ENCODE data around the gene THAP4. TPM values are rescaled to one million over a fixed set of nuclear protein-coding genes. Genes with fewer than 3 reads are reported as not detected.

Gene THAP4
- polyA plus RNA-seq, 3 donors = 15.1 to 25.9 (median 16.3) TPM

DNA sequence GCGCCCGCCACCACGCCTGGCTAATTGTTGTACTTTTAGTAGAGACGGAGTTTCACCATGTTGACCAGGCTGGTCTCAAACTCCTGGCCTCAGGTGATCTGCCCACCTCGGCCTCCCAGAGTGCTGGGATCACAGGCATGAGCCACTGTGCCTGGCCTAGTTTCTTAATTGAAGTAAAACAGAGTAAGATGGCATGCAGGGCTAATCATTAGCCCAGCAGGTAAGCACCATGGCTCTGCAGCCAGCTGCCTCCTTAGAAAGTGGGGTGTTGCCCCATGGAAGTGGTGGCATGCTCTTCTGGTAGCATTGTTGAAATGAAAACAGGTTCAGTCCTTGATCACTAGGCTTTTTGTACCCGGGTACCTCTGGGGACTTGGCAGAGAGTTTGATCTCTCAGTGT, 13.0 kb upstream of the THAP4 start:
- H4K20me1 ChIP-seq (ENCODE audit: insufficient read depth, low read length) = peaks cover 68% of the 10 kb centered on the region
- no peak overlapping the region for H3K27ac Mint-ChIP-seq

DNA sequence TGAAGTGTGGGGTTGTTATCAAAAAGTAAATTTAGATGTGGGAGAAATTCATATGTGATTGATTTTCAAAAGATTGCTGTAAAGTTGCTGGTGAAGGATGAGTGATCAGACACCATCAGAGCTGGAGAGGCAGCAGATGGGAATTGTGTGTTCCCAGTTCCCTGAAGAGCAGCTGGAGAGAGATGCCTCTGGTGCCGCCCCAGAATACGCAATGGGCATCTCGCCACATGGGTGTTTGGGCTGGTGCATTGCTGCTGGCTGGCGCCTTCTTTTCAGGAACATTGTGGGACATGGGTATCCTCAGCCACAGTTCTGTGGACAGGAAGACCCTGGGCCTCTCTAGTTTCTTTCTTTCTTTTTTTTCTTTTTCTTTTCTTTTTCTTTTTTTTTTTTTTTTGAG, 12.4 kb upstream of the THAP4 start:
- Histone ChIP-seq H3K36me3 (replicated peaks in 1 of 2; ENCODE audit: control insufficient read depth in 1 of 2, insufficient read depth in 2 of 2, low read length in 2 of 2) (peaks cover 37 to 51% of the 10 kb centered on the region in 2 donors), H4K20me1 (ENCODE audit: insufficient read depth, low read length) (peaks cover 73% of the 10 kb centered on the region), H3K4me3 (replicated peaks in 1 of 3; ENCODE audit: low read depth in 2 of 3, low read length in 3 of 3) (no peak overlapping the region), H3K27ac (ENCODE audit: low read depth in 1 of 2, low read length in 2 of 2) (no peak overlapping the region), H3K4me2 (replicated peaks; ENCODE audit: extremely low read depth, low read length, poor library complexity, severe bottlenecking) (no peak overlapping the region), H3K9ac (ENCODE audit: insufficient read depth, low read length, poor library complexity, severe bottlenecking) (no peak overlapping the region), H3K79me2 (ENCODE audit: insufficient read depth, low read length) (peaks cover 64% of the 10 kb centered on the region), H3K4me1 (ENCODE audit: control insufficient read depth in 1 of 2, insufficient read depth in 2 of 2, low read length in 2 of 2) (no peaks in the 10 kb centered on the region), H3K27me3 (ENCODE audit: control insufficient read depth in 2 of 2, insufficient read depth in 2 of 2, low read length in 2 of 2) (no peaks in the 10 kb centered on the region), H3K9me3 (replicated peaks in 1 of 2; ENCODE audit: control insufficient read depth in 1 of 2, insufficient read depth in 1 of 2, low read length in 2 of 2) (no peaks in the 10 kb centered on the region), H2AFZ (ENCODE audit: insufficient read depth, low read depth, low read length, poor library complexity, severe bottlenecking) (no peak overlapping the region)
- intact Hi-C loops (cut with micrococcal nuclease) = no loop called here
- H3K27ac Mint-ChIP-seq = no peak overlapping the region
- 85% methylated on average over 3 of the region's 4 CpGs for WGBS (ENCODE audit: insufficient coverage)
- H3K4me3 Mint-ChIP-seq = no peak overlapping the region
- H3K9me3 Mint-ChIP-seq = no peaks in the 10 kb centered on the region
- TF ChIP-seq, protein P1, sequence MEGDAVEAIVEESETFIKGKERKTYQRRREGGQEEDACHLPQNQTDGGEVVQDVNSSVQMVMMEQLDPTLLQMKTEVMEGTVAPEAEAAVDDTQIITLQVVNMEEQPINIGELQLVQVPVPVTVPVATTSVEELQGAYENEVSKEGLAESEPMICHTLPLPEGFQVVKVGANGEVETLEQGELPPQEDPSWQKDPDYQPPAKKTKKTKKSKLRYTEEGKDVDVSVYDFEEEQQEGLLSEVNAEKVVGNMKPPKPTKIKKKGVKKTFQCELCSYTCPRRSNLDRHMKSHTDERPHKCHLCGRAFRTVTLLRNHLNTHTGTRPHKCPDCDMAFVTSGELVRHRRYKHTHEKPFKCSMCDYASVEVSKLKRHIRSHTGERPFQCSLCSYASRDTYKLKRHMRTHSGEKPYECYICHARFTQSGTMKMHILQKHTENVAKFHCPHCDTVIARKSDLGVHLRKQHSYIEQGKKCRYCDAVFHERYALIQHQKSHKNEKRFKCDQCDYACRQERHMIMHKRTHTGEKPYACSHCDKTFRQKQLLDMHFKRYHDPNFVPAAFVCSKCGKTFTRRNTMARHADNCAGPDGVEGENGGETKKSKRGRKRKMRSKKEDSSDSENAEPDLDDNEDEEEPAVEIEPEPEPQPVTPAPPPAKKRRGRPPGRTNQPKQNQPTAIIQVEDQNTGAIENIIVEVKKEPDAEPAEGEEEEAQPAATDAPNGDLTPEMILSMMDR (IDR thresholded peaks at IDR 0.05) = no peak
- no peak for DNase-seq
- peaks cover 48% of the 10 kb centered on the region in 2 donors for H3K36me3 Mint-ChIP-seq
- H3K27me3 Mint-ChIP-seq (ENCODE audit: low read depth in 3 of 3) = peaks cover 0 to 4% (median 3%) of the 10 kb centered on the region in 3 donors
- H3K4me1 Mint-ChIP-seq = no peaks in the 10 kb centered on the region

More for the DNA sequence above, 13.0 kb upstream of the THAP4 start:
- Histone ChIP-seq H3K4me3 (replicated peaks in 1 of 3; ENCODE audit: low read depth in 2 of 3, low read length in 3 of 3) (no peak overlapping the region), H3K27me3 (ENCODE audit: control insufficient read depth in 2 of 2, insufficient read depth in 2 of 2, low read length in 2 of 2) (no peaks in the 10 kb centered on the region), H3K4me1 (ENCODE audit: control insufficient read depth in 1 of 2, insufficient read depth in 2 of 2, low read length in 2 of 2) (no peaks in the 10 kb centered on the region), H3K9me3 (replicated peaks in 1 of 2; ENCODE audit: control insufficient read depth in 1 of 2, insufficient read depth in 1 of 2, low read length in 2 of 2) (no peaks in the 10 kb centered on the region), H3K36me3 (replicated peaks in 1 of 2; ENCODE audit: control insufficient read depth in 1 of 2, insufficient read depth in 2 of 2, low read length in 2 of 2) (peaks cover 43 to 55% of the 10 kb centered on the region in 2 donors), H3K9ac (ENCODE audit: insufficient read depth, low read length, poor library complexity, severe bottlenecking) (no peak overlapping the region), H2AFZ (ENCODE audit: insufficient read depth, low read depth, low read length, poor library complexity, severe bottlenecking) (no peak overlapping the region), H3K4me2 (replicated peaks; ENCODE audit: extremely low read depth, low read length, poor library complexity, severe bottlenecking) (no peak overlapping the region), H3K79me2 (ENCODE audit: insufficient read depth, low read length) (peaks cover 61% of the 10 kb centered on the region), H3K27ac (ENCODE audit: low read depth in 1 of 2, low read length in 2 of 2) (no peak overlapping the region)
- WGBS (ENCODE audit: insufficient coverage) = 93% methylated on average over 3 of the region's 6 CpGs
- H3K27me3 Mint-ChIP-seq (ENCODE audit: low read depth in 3 of 3) = peaks cover 0 to 3% (median 3%) of the 10 kb centered on the region in 3 donors
- no peak for DNase-seq
- intact Hi-C loops (cut with micrococcal nuclease) = no loop called here
- H3K4me3 Mint-ChIP-seq = no peak overlapping the region
- peaks cover 52 to 53% of the 10 kb centered on the region in 2 donors for H3K36me3 Mint-ChIP-seq
- no peaks in the 10 kb centered on the region for H3K9me3 Mint-ChIP-seq
- H3K4me1 Mint-ChIP-seq = no peaks in the 10 kb centered on the region
- TF ChIP-seq, protein P1 (IDR thresholded peaks at IDR 0.05) = no peak

Measured in CD14-positive monocyte (primary cell).